PC-9 (cell line): ENCODE data around the gene EML6. TPM values are rescaled to one million over a fixed set of nuclear protein-coding genes. Genes with fewer than 3 reads are reported as not detected.

Experiments used
- BruUV-seq: library from RNA; stranded (reverse); fragments of 400-500 nt; replicated peaks from 2 replicates; lab custom pipeline; 2021; lab: Mats Ljungman, UMichigan
- CTCF ChIA-PET: fragments of 300-600 bp; sonication (Branson Sonifier 250); formaldehyde crosslinking; loops from one replicate; lab custom pipeline; 2022; ENCODE audit warnings: antibody characterized with exemption; lab: Charles Lee
- POLR2A ChIA-PET: fragments of 300-600 bp; sonication (Branson Sonifier 250); formaldehyde crosslinking; loops from one replicate; lab custom pipeline; 2022; ENCODE audit warnings: antibody characterized with exemption; ENCODE audit not compliant: unreplicated experiment; lab: Charles Lee
- DNase-seq, 2 experiments: peaks; one replicate each; pipeline versions ENCODE4 v3.0.0 to v3.0.0-alpha.2; 2015 to 2022; ENCODE audit warnings: mixed read lengths in 1 of 2
- H2AFZ ChIP-seq: fragments of 200-600 bp; sonication (generic); 2 replicates; pipeline ENCODE4 v1.8.1; 2017; ENCODE audit warnings: antibody characterized with exemption
- H3F3A ChIP-seq: fragments of 200-600 bp; sonication (generic); 2 replicates; pipeline ENCODE4 v1.8.1; 2017; ENCODE audit warnings: antibody characterized with exemption, mild to moderate bottlenecking, low read depth; ENCODE audit not compliant: insufficient read depth
- H3K27ac ChIP-seq: fragments of 200-600 bp; sonication (generic); 2 replicates; pipeline ENCODE4 v1.6.1; 2016; ENCODE audit warnings: mixed run types
- H3K27me3 ChIP-seq: fragments of 200-600 bp; sonication (generic); 2 replicates; pipeline ENCODE4 v1.6.1; 2016; ENCODE audit warnings: low read depth, mixed run types; ENCODE audit not compliant: insufficient read depth
- H3K36me3 ChIP-seq: fragments of 200-600 bp; sonication (generic); 2 replicates; pipeline ENCODE4 v1.6.1; 2016; ENCODE audit warnings: low read depth, mixed run types
- H3K4me1 ChIP-seq: fragments of 200-600 bp; sonication (generic); replicated peaks from 2 replicates; pipeline ENCODE4 v1.6.1; 2016; ENCODE audit warnings: mixed run types; ENCODE audit not compliant: insufficient read depth
- H3K4me2 ChIP-seq: fragments of 200-600 bp; sonication (generic); 2 replicates; pipeline ENCODE4 v1.6.1; 2017; ENCODE audit warnings: mixed run types
- H3K4me3 ChIP-seq: fragments of 200-600 bp; sonication (generic); 2 replicates; pipeline ENCODE4 v1.6.1; 2016; ENCODE audit warnings: mixed run types
- H3K79me2 ChIP-seq: fragments of 200-600 bp; sonication (generic); 2 replicates; pipeline ENCODE4 v1.6.1; 2017; ENCODE audit warnings: low read depth, mixed run types
- H3K9me2 ChIP-seq: fragments of 200-600 bp; sonication (generic); 2 replicates; pipeline ENCODE4 v1.8.1; 2017; ENCODE audit warnings: mild to moderate bottlenecking; ENCODE audit not compliant: insufficient read depth
- H3K9me3 ChIP-seq: fragments of 200-600 bp; sonication (generic); 2 replicates; pipeline ENCODE4 v1.8.1; 2016; ENCODE audit warnings: low read depth; ENCODE audit not compliant: insufficient read depth
- H4K20me1 ChIP-seq: fragments of 200-600 bp; sonication (generic); 2 replicates; pipeline ENCODE4 v1.8.1; 2017; ENCODE audit not compliant: insufficient read depth
- EZH2 ChIP-seq: fragments of 200-600 bp; sonication (generic); IDR thresholded peaks from 2 replicates; pipeline ENCODE4 v1.8.0; 2017; ENCODE audit warnings: antibody characterized with exemption, low read depth
- intact Hi-C: fragments of 100-400 bp; cut with micrococcal nuclease; formaldehyde crosslinking; loops from one replicate; pipeline ENCODE4 v1.10.0; 2022; ENCODE audit not compliant: unreplicated experiment
- total RNA-seq: library from RNA; stranded (reverse); gene quantifications from 2 replicates; pipeline ENCODE4 v1.2.3, GENCODE V29; 2021
- TF ChIP-seq, protein P1 (sequence below): fragments of 200-600 bp; sonication (generic); conservative IDR thresholded peaks from 2 replicates; pipeline ENCODE4 v1.6.1; 2017; ENCODE audit warnings: mixed run types, antibody characterized with exemption, mild to moderate bottlenecking, moderate library complexity

Gene EML6
- total RNA-seq, 1 experiment from 2014 or later: 3.7 TPM

DNA sequence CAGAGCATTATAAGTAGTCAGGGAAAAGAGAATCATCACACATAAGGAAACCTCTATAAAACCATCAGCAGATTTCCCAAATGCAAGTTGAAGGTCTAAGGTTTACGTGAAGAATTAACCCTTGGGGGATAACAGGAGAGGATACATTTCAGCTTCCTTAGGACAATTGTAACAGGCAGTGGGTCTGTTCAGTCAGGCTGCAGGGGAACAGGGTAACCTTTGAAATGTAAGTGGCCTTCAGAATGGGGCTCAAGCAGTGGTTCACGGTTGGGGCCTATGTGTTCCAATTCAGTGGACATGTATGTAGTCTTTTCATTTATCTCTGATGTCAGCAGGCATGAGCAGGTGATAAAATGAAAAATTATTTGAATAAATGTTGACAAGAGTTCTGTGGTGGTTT is 139.3 kb downstream of the EML6 start:
- H3K4me2 ChIP-seq: no peak overlapping the region
- DNase-seq: no peak
- H3K36me3 ChIP-seq: no peaks in the 10 kb centered on the region
- H3K79me2 ChIP-seq: no peaks in the 10 kb centered on the region
- no peaks in the 10 kb centered on the region for H4K20me1 ChIP-seq
- ChIA-PET CTCF (no interaction called here), POLR2A (interaction anchor here (0.7 kb wide), 1 partner anchor 137 kb away, joined by 6 read pairs; no protein-coding TSS in a partner anchor)
- H3K27ac ChIP-seq: no peak overlapping the region
- intact Hi-C loops: no loop called here
- H3K27me3 ChIP-seq: no peaks in the 10 kb centered on the region
- no peak overlapping the region for H2AFZ ChIP-seq
- H3K9me3 ChIP-seq: no peaks in the 10 kb centered on the region
- H3K4me3 ChIP-seq: no peak overlapping the region
- no TSS peak for BruUV-seq
- H3K4me1 ChIP-seq: peaks cover 7% of the 10 kb centered on the region; the same call in 1 of the 2 replicates
- no peaks in the 10 kb centered on the region for H3K9me2 ChIP-seq
- TF ChIP-seq, protein P1, sequence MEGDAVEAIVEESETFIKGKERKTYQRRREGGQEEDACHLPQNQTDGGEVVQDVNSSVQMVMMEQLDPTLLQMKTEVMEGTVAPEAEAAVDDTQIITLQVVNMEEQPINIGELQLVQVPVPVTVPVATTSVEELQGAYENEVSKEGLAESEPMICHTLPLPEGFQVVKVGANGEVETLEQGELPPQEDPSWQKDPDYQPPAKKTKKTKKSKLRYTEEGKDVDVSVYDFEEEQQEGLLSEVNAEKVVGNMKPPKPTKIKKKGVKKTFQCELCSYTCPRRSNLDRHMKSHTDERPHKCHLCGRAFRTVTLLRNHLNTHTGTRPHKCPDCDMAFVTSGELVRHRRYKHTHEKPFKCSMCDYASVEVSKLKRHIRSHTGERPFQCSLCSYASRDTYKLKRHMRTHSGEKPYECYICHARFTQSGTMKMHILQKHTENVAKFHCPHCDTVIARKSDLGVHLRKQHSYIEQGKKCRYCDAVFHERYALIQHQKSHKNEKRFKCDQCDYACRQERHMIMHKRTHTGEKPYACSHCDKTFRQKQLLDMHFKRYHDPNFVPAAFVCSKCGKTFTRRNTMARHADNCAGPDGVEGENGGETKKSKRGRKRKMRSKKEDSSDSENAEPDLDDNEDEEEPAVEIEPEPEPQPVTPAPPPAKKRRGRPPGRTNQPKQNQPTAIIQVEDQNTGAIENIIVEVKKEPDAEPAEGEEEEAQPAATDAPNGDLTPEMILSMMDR: no peak
- TF ChIP-seq EZH2: no peak
- no peaks in the 10 kb centered on the region for H3F3A ChIP-seq

DNA sequence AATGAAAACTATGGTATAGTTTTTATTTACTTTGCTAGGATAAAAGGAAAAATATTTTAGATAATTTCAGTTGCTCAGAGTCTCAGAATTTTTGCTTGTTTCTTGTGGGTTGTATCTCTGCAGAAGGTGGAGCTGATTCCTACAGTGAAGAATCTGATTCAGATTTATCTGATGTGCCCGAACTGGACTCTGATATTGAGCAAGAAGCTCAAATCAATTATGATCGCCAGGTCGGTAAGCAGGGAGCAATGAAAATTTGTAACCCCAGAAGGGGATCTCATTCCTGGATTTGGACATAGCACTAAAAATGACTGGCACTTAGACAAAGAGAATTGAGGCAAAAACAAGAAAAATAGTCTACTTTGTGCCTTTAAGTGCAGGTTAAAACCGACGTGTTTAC is 140.2 kb downstream of the EML6 start:
- Histone ChIP-seq H3K27me3 (no peaks in the 10 kb centered on the region), H2AFZ (no peak overlapping the region), H3K27ac (no peak overlapping the region), H3K4me2 (no peak overlapping the region), H3K9me3 (no peaks in the 10 kb centered on the region), H3K4me1 (no peaks in the 10 kb centered on the region), H3K79me2 (no peaks in the 10 kb centered on the region), H3K36me3 (no peaks in the 10 kb centered on the region), H4K20me1 (no peaks in the 10 kb centered on the region), H3K4me3 (no peak overlapping the region), H3F3A (no peaks in the 10 kb centered on the region), H3K9me2 (no peaks in the 10 kb centered on the region)
- ChIA-PET CTCF (no interaction called here), POLR2A (interaction anchor here (0.7 kb wide), 2 partner anchors 137 to 179 kb away, joined by 6 to 7 read pairs; no protein-coding TSS in a partner anchor)
- BruUV-seq: no TSS peak
- DNase-seq: no peak
- intact Hi-C loops: no loop called here
- TF ChIP-seq, protein P1: no peak
- TF ChIP-seq EZH2: no peak

DNA sequence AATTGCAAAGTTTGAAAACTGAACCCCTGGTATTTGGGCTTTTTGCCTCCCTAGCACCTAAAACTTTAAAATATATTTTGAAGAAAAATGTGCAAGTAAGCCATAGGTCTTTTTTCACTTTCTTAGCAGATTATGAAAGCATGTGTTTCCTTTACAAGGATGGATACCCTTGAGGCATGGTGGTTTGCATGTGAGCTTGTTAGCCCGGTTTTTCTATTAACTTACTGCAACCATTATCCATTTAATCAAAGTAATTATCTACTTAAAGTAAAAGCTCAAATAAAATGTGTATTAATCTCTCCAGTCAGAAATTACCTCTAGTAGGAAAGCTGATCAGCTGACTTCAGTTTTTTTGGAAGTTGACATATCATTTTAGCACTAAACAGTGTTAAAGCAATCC is 140.6 kb downstream of the EML6 start:
- H3K27me3 ChIP-seq: no peaks in the 10 kb centered on the region
- no peak overlapping the region for H3K27ac ChIP-seq
- intact Hi-C loops: no loop called here
- H3K9me2 ChIP-seq: no peaks in the 10 kb centered on the region
- ChIA-PET CTCF (no interaction called here), POLR2A (interaction anchor here (0.7 kb wide), 1 partner anchor 179 kb away, joined by 7 read pairs; no protein-coding TSS in a partner anchor)
- no peak overlapping the region for H3K4me2 ChIP-seq
- no peak overlapping the region for H2AFZ ChIP-seq
- H3K36me3 ChIP-seq: no peaks in the 10 kb centered on the region
- H3K4me3 ChIP-seq: no peak overlapping the region
- H4K20me1 ChIP-seq: no peaks in the 10 kb centered on the region
- TF ChIP-seq EZH2: no peak
- TF ChIP-seq, protein P1: no peak
- H3K79me2 ChIP-seq: no peaks in the 10 kb centered on the region
- BruUV-seq: no TSS peak
- H3F3A ChIP-seq: no peaks in the 10 kb centered on the region
- H3K9me3 ChIP-seq: no peaks in the 10 kb centered on the region
- H3K4me1 ChIP-seq: no peaks in the 10 kb centered on the region
- DNase-seq: no peak
